SK-N-SH treated with all-trans-retinoic acid at 6 μM for 48 hours (cell line): ENCODE results near the gene ADD3.

Experiments used
- ATAC-seq: fragments of 200-7000 bp; cut with Tn5 transposase; 3 replicates; pipeline ENCODE4 v1.9.1; 2020; ENCODE audit warnings: mild to moderate bottlenecking, moderate library complexity
- BACH2 ChIP-seq: fragments of 250-450 bp; sonication (Bioruptor Pico); IDR thresholded peaks from 2 replicates; pipeline ENCODE4 v1.9.0; 2021; ENCODE audit warnings: mild to moderate bottlenecking, borderline replicate concordance
- ESRRG ChIP-seq: fragments of 250-450 bp; sonication (Bioruptor Pico); IDR thresholded peaks from 2 replicates; pipeline ENCODE4 v1.6.1; 2021; ENCODE audit warnings: mild to moderate bottlenecking
- GLIS3 ChIP-seq: fragments of 250-450 bp; sonication (Bioruptor Pico); IDR thresholded peaks from 2 replicates; pipeline ENCODE4 v1.5.0; 2020; ENCODE audit warnings: mild to moderate bottlenecking, moderate library complexity
- ISL1 ChIP-seq: fragments of 250-450 bp; sonication (Bioruptor Pico); IDR thresholded peaks from 2 replicates; pipeline ENCODE4 v2.1.2; 2022; ENCODE audit warnings: mild to moderate bottlenecking, moderate library complexity
- PPARA ChIP-seq: fragments of 250-450 bp; sonication (Bioruptor Pico); IDR thresholded peaks from 2 replicates; pipeline ENCODE4 v1.5.0; 2020; ENCODE audit warnings: mild to moderate bottlenecking, borderline replicate concordance
- RARB ChIP-seq: fragments of 250-450 bp; sonication (Bioruptor Pico); IDR thresholded peaks from 2 replicates; pipeline ENCODE4 v1.8.0; 2021; ENCODE audit warnings: mild to moderate bottlenecking, moderate library complexity
- SNAI2 ChIP-seq: fragments of 250-450 bp; sonication (Bioruptor Pico); IDR thresholded peaks from 2 replicates; pipeline ENCODE4 v1.5.0; 2020; ENCODE audit warnings: mild to moderate bottlenecking, moderate library complexity
- TCF4 ChIP-seq: fragments of 250-450 bp; sonication (Bioruptor Pico); IDR thresholded peaks from 2 replicates; pipeline ENCODE4 v1.8.0; 2021; ENCODE audit warnings: mild to moderate bottlenecking, moderate library complexity, borderline replicate concordance
- TOX ChIP-seq: fragments of 250-450 bp; sonication (Bioruptor Pico); IDR thresholded peaks from 2 replicates; pipeline ENCODE4 v1.8.0; 2021; ENCODE audit warnings: mild to moderate bottlenecking, moderate library complexity, borderline replicate concordance
- ZC3H10 ChIP-seq: fragments of 250-450 bp; sonication (Bioruptor Pico); IDR thresholded peaks from 2 replicates; pipeline ENCODE4 v1.5.1; 2021; ENCODE audit warnings: mild to moderate bottlenecking, moderate library complexity
- ZFP3 ChIP-seq: fragments of 250-450 bp; sonication (Bioruptor Pico); IDR thresholded peaks from 2 replicates; pipeline ENCODE4 v1.5.0; 2020; ENCODE audit warnings: mild to moderate bottlenecking, moderate library complexity
- ZFP30 ChIP-seq: fragments of 450-650 bp; formaldehyde crosslinking; IDR thresholded peaks from 2 replicates; pipeline ENCODE4 v1.5.0; 2022; ENCODE audit warnings: mild to moderate bottlenecking, moderate library complexity
- ZNF565 ChIP-seq: fragments of 450-650 bp; formaldehyde crosslinking; conservative IDR thresholded peaks from 2 replicates; pipeline ENCODE4 v1.5.0; 2020; ENCODE audit warnings: low read depth, mild to moderate bottlenecking, moderate library complexity
- ZNF70 ChIP-seq: fragments of 450-650 bp; formaldehyde crosslinking; IDR thresholded peaks from 2 replicates; pipeline ENCODE4 v1.5.0; 2020; ENCODE audit warnings: mild to moderate bottlenecking, moderate library complexity
- ZNF8 ChIP-seq: fragments of 450-650 bp; formaldehyde crosslinking; IDR thresholded peaks from 2 replicates; pipeline ENCODE4 v1.5.0; 2020; ENCODE audit warnings: mild to moderate bottlenecking, moderate library complexity
- TF ChIP-seq, protein P1 (sequence below): fragments of 250-450 bp; sonication (Bioruptor Pico); IDR thresholded peaks from 2 replicates; pipeline ENCODE4 v1.8.0; 2020; ENCODE audit warnings: mild to moderate bottlenecking, moderate library complexity, borderline replicate concordance
- TF ChIP-seq, protein P2 (sequence below): fragments of 250-450 bp; sonication (Bioruptor Pico); IDR thresholded peaks from 2 replicates; pipeline ENCODE4 v1.5.0; 2020; ENCODE audit warnings: mild to moderate bottlenecking, moderate library complexity
- TF ChIP-seq, protein P3 (sequence below): fragments of 250-450 bp; sonication (Bioruptor Pico); IDR thresholded peaks from 2 replicates; pipeline ENCODE4 v1.5.1; 2020; ENCODE audit warnings: low read depth, mild to moderate bottlenecking, moderate library complexity

ADD3 gene

GRCh38 chr10:110008518-110009339 lies 945 bp downstream of the ADD3 start:
- ATAC-seq: peak; percentile 15
- TF ChIP-seq ZFP30 (CRISPR knock-in tag): no peak
- TF ChIP-seq ISL1 (CRISPR knock-in tag): no peak
- TF ChIP-seq GLIS3 (CRISPR knock-in tag): no peak
- TF ChIP-seq RARB (CRISPR knock-in tag): no peak
- TF ChIP-seq, protein P1, sequence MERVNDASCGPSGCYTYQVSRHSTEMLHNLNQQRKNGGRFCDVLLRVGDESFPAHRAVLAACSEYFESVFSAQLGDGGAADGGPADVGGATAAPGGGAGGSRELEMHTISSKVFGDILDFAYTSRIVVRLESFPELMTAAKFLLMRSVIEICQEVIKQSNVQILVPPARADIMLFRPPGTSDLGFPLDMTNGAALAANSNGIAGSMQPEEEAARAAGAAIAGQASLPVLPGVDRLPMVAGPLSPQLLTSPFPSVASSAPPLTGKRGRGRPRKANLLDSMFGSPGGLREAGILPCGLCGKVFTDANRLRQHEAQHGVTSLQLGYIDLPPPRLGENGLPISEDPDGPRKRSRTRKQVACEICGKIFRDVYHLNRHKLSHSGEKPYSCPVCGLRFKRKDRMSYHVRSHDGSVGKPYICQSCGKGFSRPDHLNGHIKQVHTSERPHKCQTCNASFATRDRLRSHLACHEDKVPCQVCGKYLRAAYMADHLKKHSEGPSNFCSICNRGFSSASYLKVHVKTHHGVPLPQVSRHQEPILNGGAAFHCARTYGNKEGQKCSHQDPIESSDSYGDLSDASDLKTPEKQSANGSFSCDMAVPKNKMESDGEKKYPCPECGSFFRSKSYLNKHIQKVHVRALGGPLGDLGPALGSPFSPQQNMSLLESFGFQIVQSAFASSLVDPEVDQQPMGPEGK (CRISPR knock-in tag): no peak
- no peak for TF ChIP-seq ZNF70 (CRISPR knock-in tag)
- TF ChIP-seq, protein P2, sequence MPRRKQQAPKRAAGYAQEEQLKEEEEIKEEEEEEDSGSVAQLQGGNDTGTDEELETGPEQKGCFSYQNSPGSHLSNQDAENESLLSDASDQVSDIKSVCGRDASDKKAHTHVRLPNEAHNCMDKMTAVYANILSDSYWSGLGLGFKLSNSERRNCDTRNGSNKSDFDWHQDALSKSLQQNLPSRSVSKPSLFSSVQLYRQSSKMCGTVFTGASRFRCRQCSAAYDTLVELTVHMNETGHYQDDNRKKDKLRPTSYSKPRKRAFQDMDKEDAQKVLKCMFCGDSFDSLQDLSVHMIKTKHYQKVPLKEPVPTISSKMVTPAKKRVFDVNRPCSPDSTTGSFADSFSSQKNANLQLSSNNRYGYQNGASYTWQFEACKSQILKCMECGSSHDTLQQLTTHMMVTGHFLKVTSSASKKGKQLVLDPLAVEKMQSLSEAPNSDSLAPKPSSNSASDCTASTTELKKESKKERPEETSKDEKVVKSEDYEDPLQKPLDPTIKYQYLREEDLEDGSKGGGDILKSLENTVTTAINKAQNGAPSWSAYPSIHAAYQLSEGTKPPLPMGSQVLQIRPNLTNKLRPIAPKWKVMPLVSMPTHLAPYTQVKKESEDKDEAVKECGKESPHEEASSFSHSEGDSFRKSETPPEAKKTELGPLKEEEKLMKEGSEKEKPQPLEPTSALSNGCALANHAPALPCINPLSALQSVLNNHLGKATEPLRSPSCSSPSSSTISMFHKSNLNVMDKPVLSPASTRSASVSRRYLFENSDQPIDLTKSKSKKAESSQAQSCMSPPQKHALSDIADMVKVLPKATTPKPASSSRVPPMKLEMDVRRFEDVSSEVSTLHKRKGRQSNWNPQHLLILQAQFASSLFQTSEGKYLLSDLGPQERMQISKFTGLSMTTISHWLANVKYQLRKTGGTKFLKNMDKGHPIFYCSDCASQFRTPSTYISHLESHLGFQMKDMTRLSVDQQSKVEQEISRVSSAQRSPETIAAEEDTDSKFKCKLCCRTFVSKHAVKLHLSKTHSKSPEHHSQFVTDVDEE (CRISPR knock-in tag): no peak
- no peak for TF ChIP-seq ZNF565 (CRISPR knock-in tag)
- no peak for TF ChIP-seq SNAI2 (CRISPR knock-in tag)
- TF ChIP-seq, protein P3, sequence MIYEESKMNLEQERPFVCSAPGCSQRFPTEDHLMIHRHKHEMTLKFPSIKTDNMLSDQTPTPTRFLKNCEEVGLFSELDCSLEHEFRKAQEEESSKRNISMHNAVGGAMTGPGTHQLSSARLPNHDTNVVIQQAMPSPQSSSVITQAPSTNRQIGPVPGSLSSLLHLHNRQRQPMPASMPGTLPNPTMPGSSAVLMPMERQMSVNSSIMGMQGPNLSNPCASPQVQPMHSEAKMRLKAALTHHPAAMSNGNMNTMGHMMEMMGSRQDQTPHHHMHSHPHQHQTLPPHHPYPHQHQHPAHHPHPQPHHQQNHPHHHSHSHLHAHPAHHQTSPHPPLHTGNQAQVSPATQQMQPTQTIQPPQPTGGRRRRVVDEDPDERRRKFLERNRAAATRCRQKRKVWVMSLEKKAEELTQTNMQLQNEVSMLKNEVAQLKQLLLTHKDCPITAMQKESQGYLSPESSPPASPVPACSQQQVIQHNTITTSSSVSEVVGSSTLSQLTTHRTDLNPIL (CRISPR knock-in tag): no peak
- no peak for TF ChIP-seq BACH2 (CRISPR knock-in tag)
- no peak for TF ChIP-seq ESRRG (CRISPR knock-in tag)
- TF ChIP-seq TOX (CRISPR knock-in tag): no peak
- TF ChIP-seq, all 23 proteins: peak for 0

DNA sequence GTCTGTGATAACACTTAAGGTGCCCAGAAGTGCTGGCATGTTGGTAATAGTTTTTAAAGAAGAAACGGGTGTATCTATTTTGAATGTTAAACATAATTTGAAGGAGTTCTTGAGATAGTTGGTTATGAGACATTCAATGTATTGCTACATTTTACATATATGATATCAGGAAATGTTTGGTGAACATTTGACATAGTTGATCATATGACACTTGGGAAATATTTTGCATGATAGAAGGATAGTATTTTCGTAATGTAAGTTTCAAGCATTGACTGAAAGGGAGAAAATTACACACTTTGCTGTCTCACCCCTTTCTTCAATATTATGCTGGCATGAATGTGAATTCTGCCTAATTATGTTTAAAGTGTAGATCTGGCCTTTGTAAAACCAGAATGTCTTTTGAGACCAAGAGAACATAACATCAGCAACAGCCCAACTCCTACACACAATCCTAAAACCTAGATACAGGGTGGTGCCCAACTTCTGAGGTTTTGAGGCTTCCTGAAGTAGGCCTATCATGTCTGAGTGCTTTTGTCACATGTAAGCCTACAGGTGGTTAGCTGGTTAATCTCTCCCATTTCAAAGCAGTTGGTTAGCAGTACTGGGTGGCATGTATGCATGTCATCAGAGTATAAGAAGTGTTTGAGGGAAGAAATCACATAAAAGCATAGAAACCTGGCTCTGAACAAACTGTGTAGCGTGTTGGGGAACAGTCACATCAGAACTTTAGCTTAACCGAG lies 2.1 kb downstream of the ADD3 start:
- ATAC-seq: no peak
- TF ChIP-seq ZC3H10 (CRISPR knock-in tag) (no peak), ZNF565 (CRISPR knock-in tag) (no peak), TCF4 (CRISPR knock-in tag) (no peak), ZFP3 (CRISPR knock-in tag) (no peak), BACH2 (CRISPR knock-in tag) (no peak), ISL1 (CRISPR knock-in tag) (no peak), ZNF70 (CRISPR knock-in tag) (no peak), PPARA (CRISPR knock-in tag) (no peak), RARB (CRISPR knock-in tag) (no peak)

- ATAC-seq: no peak
- TF ChIP-seq SNAI2 (CRISPR knock-in tag): no peak
- TF ChIP-seq ZNF8 (CRISPR knock-in tag): no peak
- no peak for TF ChIP-seq ZC3H10 (CRISPR knock-in tag)
Measured at GRCh38 chr10:110010486-110011378, 2.9 kb downstream of the ADD3 start.

DNA sequence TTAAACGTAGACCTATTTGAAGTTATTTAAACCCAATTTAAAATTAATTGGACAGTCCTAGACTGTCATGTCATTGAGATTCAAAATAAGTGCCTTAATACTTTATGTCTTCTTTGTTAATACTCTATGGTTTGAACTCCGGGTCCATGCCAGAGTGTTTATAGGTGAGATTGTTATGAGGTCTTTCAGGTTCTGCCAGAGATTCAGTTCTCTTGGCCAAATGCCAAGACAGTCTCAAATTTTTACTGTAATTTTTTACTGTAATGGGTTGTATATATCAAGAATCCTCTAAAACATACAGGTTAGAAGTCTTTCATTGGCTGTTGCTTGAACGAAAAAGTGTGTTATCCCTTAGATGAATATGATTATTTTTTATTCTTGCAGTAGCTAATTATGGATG lies 3.9 kb downstream of the ADD3 start:
- TF ChIP-seq ZNF70 (CRISPR knock-in tag): no peak
- TF ChIP-seq, protein P3 (CRISPR knock-in tag): no peak
- TF ChIP-seq, protein P2 (CRISPR knock-in tag): no peak
- no peak for ATAC-seq
